AG04449 (cell line): ENCODE measurements around the gene DPYSL5.
A peak's percentile ranks its signal among the peaks of the same experiment; 100 is the strongest.

Source experiments
- CTCF ChIA-PET: fragments of 350-600 bp; formaldehyde crosslinking; extraction: SDS; loops from one replicate; lab custom pipeline; 2021; ENCODE audit warnings: antibody characterized with exemption; lab: Yijun Ruan, JAX
- POLR2A ChIA-PET: fragments of 400-600, 350-600 bp; formaldehyde crosslinking; extraction: SDS; loops from one replicate; lab custom pipeline; 2020; ENCODE audit warnings: antibody characterized with exemption, inconsistent platforms; lab: Yijun Ruan, JAX
- DNase-seq: peaks from one replicate; pipeline ENCODE4 v3.0.0-alpha.2; 2010; ENCODE audit warnings: low read depth, low spot score
- H3K4me3 ChIP-seq: 2 replicates; pipeline ENCODE4 v1.5.1; 2011; ENCODE audit warnings: low read depth, mild to moderate bottlenecking, control low read depth, low read length
- TF ChIP-seq, protein P1 (sequence below): IDR thresholded peaks from one replicate; pipeline ENCODE4 v1.5.1; 2011; ENCODE audit warnings: mild to moderate bottlenecking, moderate library complexity, low read length, control low read depth, inconsistent platforms; ENCODE audit not compliant: insufficient read depth; ENCODE audit errors: missing control alignments

Gene DPYSL5

DNA sequence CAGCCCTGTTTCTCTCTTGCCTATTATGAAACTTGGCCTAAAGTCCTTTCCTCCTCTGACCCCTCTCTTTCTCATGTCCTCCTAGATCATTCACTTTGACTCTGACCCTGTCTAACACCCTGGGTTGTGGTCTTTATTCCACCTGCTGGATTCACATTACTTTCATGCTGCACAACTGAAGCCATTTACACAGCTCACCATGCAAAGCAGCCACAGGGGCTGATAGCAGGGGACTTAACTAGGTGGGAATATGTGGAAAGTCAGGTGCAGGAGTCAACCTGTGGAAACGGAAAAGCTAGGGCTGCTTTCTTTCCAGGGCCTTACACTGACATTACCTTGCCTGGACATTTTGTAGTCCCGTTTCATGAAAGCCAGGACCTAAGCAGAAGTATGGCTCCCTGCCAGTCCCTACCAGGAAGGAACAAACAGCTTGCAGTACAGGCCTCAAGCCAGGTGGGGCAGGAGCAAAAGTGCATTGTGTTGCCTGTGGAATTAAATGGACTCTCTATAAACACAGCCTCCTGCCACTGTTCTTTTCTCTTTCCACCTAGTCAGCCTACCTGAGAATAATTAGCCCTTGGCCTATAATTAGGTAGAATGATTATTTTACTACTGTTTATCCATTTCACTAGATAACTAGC is 134.3 kb downstream of the DPYSL5 start:
- TF ChIP-seq, protein P1, sequence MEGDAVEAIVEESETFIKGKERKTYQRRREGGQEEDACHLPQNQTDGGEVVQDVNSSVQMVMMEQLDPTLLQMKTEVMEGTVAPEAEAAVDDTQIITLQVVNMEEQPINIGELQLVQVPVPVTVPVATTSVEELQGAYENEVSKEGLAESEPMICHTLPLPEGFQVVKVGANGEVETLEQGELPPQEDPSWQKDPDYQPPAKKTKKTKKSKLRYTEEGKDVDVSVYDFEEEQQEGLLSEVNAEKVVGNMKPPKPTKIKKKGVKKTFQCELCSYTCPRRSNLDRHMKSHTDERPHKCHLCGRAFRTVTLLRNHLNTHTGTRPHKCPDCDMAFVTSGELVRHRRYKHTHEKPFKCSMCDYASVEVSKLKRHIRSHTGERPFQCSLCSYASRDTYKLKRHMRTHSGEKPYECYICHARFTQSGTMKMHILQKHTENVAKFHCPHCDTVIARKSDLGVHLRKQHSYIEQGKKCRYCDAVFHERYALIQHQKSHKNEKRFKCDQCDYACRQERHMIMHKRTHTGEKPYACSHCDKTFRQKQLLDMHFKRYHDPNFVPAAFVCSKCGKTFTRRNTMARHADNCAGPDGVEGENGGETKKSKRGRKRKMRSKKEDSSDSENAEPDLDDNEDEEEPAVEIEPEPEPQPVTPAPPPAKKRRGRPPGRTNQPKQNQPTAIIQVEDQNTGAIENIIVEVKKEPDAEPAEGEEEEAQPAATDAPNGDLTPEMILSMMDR: no peak
- POLR2A ChIA-PET: no interaction called here
- CTCF ChIA-PET: interaction anchor here (0.6 to 5.3 kb wide), 10 partner anchors 8 to 39 kb away, joined by 3 to 29 read pairs (median 4); no protein-coding TSS in a partner anchor
- no peak overlapping the region for H3K4me3 ChIP-seq
- DNase-seq: no peak

DNA sequence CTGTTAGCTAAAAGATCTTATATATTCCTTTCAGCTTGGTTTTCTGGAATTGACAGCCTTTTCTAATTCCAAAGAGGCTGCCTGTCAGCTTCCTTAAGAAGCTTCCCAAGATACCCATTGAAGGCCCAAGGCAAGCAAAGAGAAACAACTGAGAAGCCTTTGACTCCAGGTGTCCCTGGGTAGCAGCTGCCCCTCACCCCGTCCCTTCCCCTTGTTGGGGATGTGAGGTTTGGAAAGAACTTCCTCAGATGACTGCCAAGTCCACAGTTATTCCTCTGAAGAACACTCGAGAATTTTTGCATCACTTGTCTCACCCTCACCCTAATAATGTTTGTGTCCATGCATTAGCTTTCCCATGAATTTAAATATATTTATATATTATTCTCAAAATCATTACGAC is 135.8 kb downstream of the DPYSL5 start:
- no peak overlapping the region for H3K4me3 ChIP-seq
- ChIA-PET POLR2A (no interaction called here), CTCF (interaction anchor here (0.6 to 5.3 kb wide), 6 partner anchors 12 to 138 kb away, joined by 3 to 29 read pairs (median 3); no protein-coding TSS in a partner anchor)
- no peak for DNase-seq
- TF ChIP-seq, protein P1: no peak

DNA sequence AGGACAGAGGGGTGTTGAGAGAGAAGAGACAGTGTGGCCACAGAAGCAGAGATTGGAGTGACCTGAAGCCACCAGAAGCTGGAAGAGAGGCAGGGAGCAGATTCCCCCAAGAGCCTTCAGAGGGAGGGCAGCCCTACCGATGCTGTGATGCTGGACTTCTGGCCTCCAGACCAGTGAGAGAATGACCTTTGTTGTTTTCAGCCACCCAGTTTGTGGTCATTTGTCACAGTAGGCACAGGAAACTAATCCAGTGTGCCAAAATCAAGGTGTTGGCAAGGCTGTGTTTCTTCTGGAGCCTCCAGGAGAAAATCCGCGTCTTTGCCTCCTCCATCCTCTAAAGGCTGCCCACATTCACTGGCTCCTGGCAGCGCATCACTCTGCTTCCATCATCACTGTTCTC is 137.9 kb downstream of the DPYSL5 start:
- no peak overlapping the region for H3K4me3 ChIP-seq
- DNase-seq: no peak
- POLR2A ChIA-PET: no interaction called here
- CTCF ChIA-PET: interaction anchor here (3.5 kb wide), 1 partner anchor 24 kb away, joined by 13 read pairs; no protein-coding TSS in a partner anchor
- TF ChIP-seq, protein P1: no peak

DNA sequence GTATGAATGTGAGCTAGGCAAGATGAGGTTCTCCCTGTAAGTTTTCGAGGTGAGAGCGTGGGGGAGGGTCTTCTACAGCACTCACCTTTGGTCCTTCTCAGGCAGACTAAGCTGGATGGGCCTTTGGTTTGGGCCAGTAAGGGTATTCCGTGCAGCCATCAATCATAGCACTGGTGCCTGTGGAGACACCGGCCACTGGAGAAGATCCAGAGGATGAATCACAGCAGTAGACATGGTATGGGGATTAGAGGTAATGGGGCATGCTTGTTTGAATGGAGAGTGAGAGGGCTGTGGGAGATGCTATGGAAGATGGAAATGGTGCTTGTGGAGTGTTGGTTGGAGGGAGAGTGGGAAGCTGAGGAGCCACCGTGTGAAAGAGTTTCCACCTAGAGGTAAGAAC is 138.6 kb downstream of the DPYSL5 start:
- POLR2A ChIA-PET: no interaction called here
- CTCF ChIA-PET: interaction anchor here (0.6 to 5.1 kb wide), 5 partner anchors 11 to 140 kb away, joined by 3 to 28 read pairs (median 11); no protein-coding TSS in a partner anchor
- H3K4me3 ChIP-seq: no peak overlapping the region

DNA sequence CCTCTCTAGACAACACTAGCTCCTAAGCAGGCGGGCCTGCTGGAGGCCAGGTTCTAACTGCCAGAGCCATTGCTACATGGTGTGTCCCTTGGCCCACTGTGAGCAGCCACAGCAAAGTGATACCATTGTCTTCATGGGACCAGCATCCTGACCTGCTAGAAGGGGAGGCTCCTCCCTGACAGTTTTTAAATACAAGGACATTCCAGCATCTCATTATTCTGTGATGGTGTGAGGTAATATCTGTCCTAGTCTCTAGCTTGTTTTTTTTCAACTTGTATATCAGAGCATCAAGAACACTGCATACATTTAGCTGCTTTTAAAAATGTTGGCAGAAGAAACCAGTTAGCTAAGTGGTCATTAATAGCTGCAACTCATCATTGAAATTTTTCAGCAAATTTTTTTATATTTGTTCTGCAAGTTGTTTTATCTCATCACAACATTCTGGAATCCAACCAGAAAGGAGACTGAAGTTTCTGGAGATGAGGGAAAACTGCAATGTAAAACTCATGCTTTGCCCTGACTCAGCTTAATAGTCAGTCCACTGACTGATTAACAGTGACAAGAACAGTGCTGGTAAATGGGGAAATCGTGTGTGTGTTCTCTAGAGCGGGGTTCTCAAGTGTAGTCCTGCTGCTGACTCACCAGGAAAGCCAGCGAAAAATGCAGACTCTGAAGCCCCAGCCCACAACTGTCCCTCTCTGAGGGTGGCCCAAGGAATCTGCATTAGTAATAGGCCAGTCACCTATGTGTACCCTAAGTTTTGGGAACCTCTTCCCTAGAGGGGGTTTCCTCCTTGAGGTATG is 140.3 kb downstream of the DPYSL5 start:
- H3K4me3 ChIP-seq: no peak overlapping the region
- peak; percentile 33 for DNase-seq
- TF ChIP-seq, protein P1: no peak
- CTCF ChIA-PET: interaction anchor here (1.0 to 5.1 kb wide), 5 partner anchors 15 to 142 kb away, joined by 3 to 28 read pairs (median 11); no protein-coding TSS in a partner anchor
- POLR2A ChIA-PET: no interaction called here

More for the DNA sequence above, 138.6 kb downstream of the DPYSL5 start:
- TF ChIP-seq, protein P1: no peak
- DNase-seq: no peak

DNA sequence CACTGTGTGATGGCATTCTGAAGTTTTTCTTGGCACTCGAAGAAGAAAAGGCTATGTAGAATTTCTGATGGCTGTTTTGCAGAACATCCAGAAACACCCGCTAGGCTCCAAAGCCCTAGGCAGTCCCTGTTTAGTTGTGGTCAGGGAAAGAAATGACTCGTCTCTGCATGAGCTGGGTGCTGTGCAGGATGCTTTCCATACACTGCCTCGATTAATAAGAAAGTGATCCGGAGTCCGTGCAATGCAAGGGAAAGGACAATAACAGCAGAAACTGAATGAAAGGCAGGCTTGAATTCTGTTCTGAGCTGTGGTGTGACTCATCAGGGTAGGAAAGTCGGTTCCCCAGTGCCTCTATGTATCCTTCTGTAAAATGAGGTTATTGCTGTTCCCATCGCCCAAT is 141.2 kb downstream of the DPYSL5 start:
- no peak overlapping the region for H3K4me3 ChIP-seq
- ChIA-PET CTCF (interaction anchor here (1.3 to 5.1 kb wide), 4 partner anchors 27 to 30 kb away, joined by 6 to 28 read pairs (median 10); no protein-coding TSS in a partner anchor), POLR2A (no interaction called here)
- no peak for DNase-seq
- TF ChIP-seq, protein P1: no peak
